ENCODE data around the gene MYO15A. TPM values are rescaled to one million over a fixed set of nuclear protein-coding genes. Genes with fewer than 3 reads are reported as not detected.

MYO15A gene
- total RNA-seq, 1 experiment from 2014 or later = 0.38 TPM

DNA sequence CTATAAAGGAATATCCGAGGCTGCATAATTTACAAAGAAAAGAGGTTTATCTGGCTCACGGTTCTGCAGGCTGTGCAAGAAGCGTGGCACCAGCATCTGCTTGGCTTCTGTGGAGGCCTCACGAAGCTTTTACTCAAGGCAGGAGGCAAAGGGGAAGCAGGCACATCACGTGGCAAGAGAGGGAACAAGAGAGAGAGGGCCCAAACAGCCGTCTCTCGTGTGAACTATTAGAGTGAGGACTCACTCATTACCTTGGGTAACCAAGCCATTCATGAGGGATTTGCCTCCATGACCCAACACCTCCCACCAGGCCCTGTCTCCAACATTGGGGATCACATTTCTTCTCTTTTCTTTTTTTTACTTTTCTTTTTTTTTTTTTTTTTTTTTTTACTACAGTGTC is 67.6 kb downstream of the MYO15A start:
- Mint-ChIP-seq H3K27me3 (ENCODE audit: unreplicated experiment) (no peaks in the 10 kb centered on the region), H3K9me3 (ENCODE audit: low read depth, unreplicated experiment) (no peaks in the 10 kb centered on the region), H3K36me3 (ENCODE audit: insufficient read depth, unreplicated experiment) (no peaks in the 10 kb centered on the region), H3K27ac (ENCODE audit: unreplicated experiment) (no peak overlapping the region), H3K4me1 (ENCODE audit: low read depth, unreplicated experiment) (no peaks in the 10 kb centered on the region), H3K4me3 (ENCODE audit: low read depth, unreplicated experiment) (no peak overlapping the region)
- BruUV-seq (replicated peaks) = no TSS peak
- CTCF ChIA-PET = no interaction called here
- no peak for TF ChIP-seq CTCF (IDR thresholded peaks at IDR 0.05; ENCODE audit: unreplicated experiment)
- intact Hi-C loops (cut with micrococcal nuclease; ENCODE audit: unreplicated experiment) = no loop called here
- DNase-seq = no peak

DNA sequence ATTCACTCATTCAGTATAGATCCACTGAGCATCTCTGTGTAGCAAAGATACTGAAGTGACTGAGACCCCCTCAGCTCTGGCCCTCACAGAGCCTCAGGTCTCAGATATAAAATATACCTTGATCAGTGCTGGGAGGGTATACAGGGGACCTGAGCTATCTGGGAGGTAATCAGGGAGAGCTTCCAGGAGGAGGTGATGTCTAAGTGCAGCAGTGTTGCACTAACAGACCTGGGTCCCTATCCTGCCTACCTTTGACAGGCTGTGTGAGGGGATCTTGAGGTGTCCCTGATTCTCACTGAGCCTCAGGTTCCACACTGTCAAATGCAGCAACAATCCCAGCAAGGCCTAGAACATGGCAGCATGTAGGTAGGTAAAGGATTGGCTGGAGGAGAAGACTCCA is 68.6 kb downstream of the MYO15A start:
- TF ChIP-seq CTCF (IDR thresholded peaks at IDR 0.05; ENCODE audit: unreplicated experiment) = no peak
- Mint-ChIP-seq H3K4me3 (ENCODE audit: low read depth, unreplicated experiment) (no peak overlapping the region), H3K36me3 (ENCODE audit: insufficient read depth, unreplicated experiment) (peaks cover 2% of the 10 kb centered on the region), H3K4me1 (ENCODE audit: low read depth, unreplicated experiment) (no peaks in the 10 kb centered on the region), H3K27me3 (ENCODE audit: unreplicated experiment) (no peaks in the 10 kb centered on the region), H3K9me3 (ENCODE audit: low read depth, unreplicated experiment) (no peaks in the 10 kb centered on the region), H3K27ac (ENCODE audit: unreplicated experiment) (no peak overlapping the region)
- no peak for DNase-seq
- CTCF ChIA-PET = no interaction called here
- no TSS peak for BruUV-seq (replicated peaks)
- intact Hi-C loops (cut with micrococcal nuclease; ENCODE audit: unreplicated experiment) = no loop called here

DNA sequence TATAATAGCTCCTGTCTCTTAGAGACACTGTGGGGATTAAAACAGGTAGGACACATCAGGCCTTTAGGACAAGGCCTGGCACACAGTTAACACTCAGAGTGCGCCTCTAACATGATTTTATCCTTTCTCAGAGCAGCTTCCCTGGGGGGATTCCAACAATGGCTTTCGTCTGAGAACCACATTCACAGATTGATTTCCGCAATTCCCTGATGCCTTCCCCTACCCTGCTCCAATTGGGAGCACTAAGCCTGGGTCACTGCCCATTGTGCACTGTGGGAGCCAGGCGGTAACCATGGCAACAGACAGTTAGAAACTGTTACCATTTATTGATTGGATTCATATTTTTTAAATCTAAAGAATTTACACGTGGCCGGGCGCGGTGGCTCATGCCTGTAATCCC is 69.2 kb downstream of the MYO15A start:
- Mint-ChIP-seq H3K4me3 (ENCODE audit: low read depth, unreplicated experiment) (no peak overlapping the region), H3K4me1 (ENCODE audit: low read depth, unreplicated experiment) (no peaks in the 10 kb centered on the region), H3K27me3 (ENCODE audit: unreplicated experiment) (no peaks in the 10 kb centered on the region), H3K36me3 (ENCODE audit: insufficient read depth, unreplicated experiment) (peaks cover 5% of the 10 kb centered on the region), H3K27ac (ENCODE audit: unreplicated experiment) (no peak overlapping the region), H3K9me3 (ENCODE audit: low read depth, unreplicated experiment) (no peaks in the 10 kb centered on the region)
- no peak for TF ChIP-seq CTCF (IDR thresholded peaks at IDR 0.05; ENCODE audit: unreplicated experiment)
- no TSS peak for BruUV-seq (replicated peaks)
- no peak for DNase-seq
- intact Hi-C loops (cut with micrococcal nuclease; ENCODE audit: unreplicated experiment) = no loop called here
- CTCF ChIA-PET = no interaction called here

GRCh38 chr17:18179196-18179595 is 70.6 kb downstream of the MYO15A start:
- Mint-ChIP-seq H3K4me3 (ENCODE audit: low read depth, unreplicated experiment) (no peak overlapping the region), H3K27ac (ENCODE audit: unreplicated experiment) (no peak overlapping the region), H3K36me3 (ENCODE audit: insufficient read depth, unreplicated experiment) (peaks cover 19% of the 10 kb centered on the region), H3K27me3 (ENCODE audit: unreplicated experiment) (no peaks in the 10 kb centered on the region), H3K4me1 (ENCODE audit: low read depth, unreplicated experiment) (no peaks in the 10 kb centered on the region), H3K9me3 (ENCODE audit: low read depth, unreplicated experiment) (no peaks in the 10 kb centered on the region)
- BruUV-seq (replicated peaks) = no TSS peak
- no peak for TF ChIP-seq CTCF (IDR thresholded peaks at IDR 0.05; ENCODE audit: unreplicated experiment)
- CTCF ChIA-PET = no interaction called here
- DNase-seq = no peak
- intact Hi-C loops (cut with micrococcal nuclease; ENCODE audit: unreplicated experiment) = no loop called here

GRCh38 chr17:18179804-18180203 is 71.2 kb downstream of the MYO15A start:
- intact Hi-C loops (cut with micrococcal nuclease; ENCODE audit: unreplicated experiment) = no loop called here
- no TSS peak for BruUV-seq (replicated peaks)
- no peak for TF ChIP-seq CTCF (IDR thresholded peaks at IDR 0.05; ENCODE audit: unreplicated experiment)
- H3K27me3 Mint-ChIP-seq (ENCODE audit: unreplicated experiment) = no peaks in the 10 kb centered on the region
- no peaks in the 10 kb centered on the region for H3K9me3 Mint-ChIP-seq (ENCODE audit: low read depth, unreplicated experiment)
- H3K4me3 Mint-ChIP-seq (ENCODE audit: low read depth, unreplicated experiment) = no peak overlapping the region
- CTCF ChIA-PET = no interaction called here
- H3K4me1 Mint-ChIP-seq (ENCODE audit: low read depth, unreplicated experiment) = no peaks in the 10 kb centered on the region
- peaks cover 25% of the 10 kb centered on the region for H3K36me3 Mint-ChIP-seq (ENCODE audit: insufficient read depth, unreplicated experiment)
- no peak overlapping the region for H3K27ac Mint-ChIP-seq (ENCODE audit: unreplicated experiment)
- no peak for DNase-seq
